HUES64 (cell line): Measurements from ENCODE around the gene MIB2.

Experiments used
- H3K27ac ChIP-seq: 2 replicates; pipeline ENCODE4 v1.7.0; 2013; ENCODE audit warnings: low read depth, low read length, inconsistent platforms
- H3K27me3 ChIP-seq: 2 replicates; pipeline ENCODE4 v1.6.1; 2013; ENCODE audit warnings: mild to moderate bottlenecking, low read length; ENCODE audit not compliant: insufficient read depth
- H3K36me3 ChIP-seq: 2 replicates; pipeline ENCODE4 v1.6.1; 2013; ENCODE audit warnings: mild to moderate bottlenecking, low read length; ENCODE audit not compliant: insufficient read depth
- H3K4me1 ChIP-seq: 2 replicates; pipeline ENCODE4 v1.6.1; 2013; ENCODE audit warnings: mild to moderate bottlenecking, low read length, moderate library complexity; ENCODE audit not compliant: insufficient read depth
- H3K4me3 ChIP-seq: 2 replicates; pipeline ENCODE4 v1.5.1; 2013; ENCODE audit warnings: mild to moderate bottlenecking, low read length, moderate library complexity
- H3K9ac ChIP-seq: 2 replicates; pipeline ENCODE4 v1.6.1; 2013; ENCODE audit warnings: mild to moderate bottlenecking, low read depth, low read length
- H3K9me3 ChIP-seq: 2 replicates; pipeline ENCODE4 v1.6.1; 2013; ENCODE audit warnings: low read depth, low read length; ENCODE audit not compliant: insufficient read depth
- WGBS: fragments of 150-250, 120-280 bp; methylation state at CpG from one replicate; pipeline ENCODE4 v1.1.7; 2013; ENCODE audit warnings: missing lambda C conversion rate; 5-methylcytosine and 5-hydroxymethylcytosine counted together

Gene MIB2

DNA sequence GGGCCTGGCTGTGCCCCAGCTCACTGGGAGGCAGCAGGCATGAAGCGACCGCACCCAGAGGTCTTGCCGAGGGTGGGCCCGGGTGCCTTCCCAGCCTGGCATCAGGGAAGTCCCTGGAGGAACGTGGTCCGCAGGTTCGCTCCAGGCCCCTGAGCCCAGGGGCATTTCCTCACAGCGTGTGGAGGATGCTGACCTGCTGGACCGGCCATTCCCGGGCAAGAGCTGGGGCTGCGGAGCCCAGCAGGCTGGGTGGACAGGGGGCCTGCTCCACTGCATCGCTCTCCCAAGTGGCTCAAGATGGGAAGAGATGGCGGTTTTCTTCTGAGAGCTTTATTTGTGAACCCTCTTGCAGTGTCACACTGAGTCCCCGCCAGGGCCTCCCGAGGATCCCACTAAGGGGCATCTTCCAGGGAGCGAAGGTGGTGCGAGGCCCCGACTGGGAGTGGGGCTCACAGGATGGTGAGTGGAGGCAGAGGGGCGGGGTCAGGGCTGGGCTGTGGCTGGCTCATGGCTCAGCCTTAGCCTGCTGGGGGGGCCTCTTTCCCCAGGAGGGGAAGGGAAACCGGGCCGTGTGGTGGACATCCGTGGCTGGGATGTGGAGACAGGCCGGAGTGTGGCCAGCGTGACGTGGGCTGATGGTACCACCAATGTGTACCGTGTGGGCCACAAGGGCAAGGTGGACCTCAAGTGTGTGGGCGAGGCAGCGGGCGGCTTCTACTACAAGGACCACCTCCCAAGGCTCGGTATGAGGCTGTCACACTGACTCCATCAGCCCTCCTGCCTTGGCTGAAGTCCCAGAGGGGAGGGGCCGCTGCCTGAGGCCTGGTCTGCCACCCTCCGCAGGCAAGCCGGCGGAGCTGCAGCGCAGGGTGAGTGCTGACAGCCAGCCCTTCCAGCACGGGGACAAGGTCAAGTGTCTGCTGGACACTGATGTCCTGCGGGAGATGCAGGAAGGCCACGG is 9.4 kb downstream of the MIB2 start:
- H3K36me3 ChIP-seq: no peaks in the 10 kb centered on the region
- H3K9ac ChIP-seq: no peak overlapping the region
- no peak overlapping the region for H3K27ac ChIP-seq
- H3K4me3 ChIP-seq: no peak overlapping the region
- 91% methylated on average over 38 of the region's 38 CpGs for WGBS
- H3K27me3 ChIP-seq: no peaks in the 10 kb centered on the region
- H3K9me3 ChIP-seq: no peaks in the 10 kb centered on the region
- no peaks in the 10 kb centered on the region for H3K4me1 ChIP-seq

- no peaks in the 10 kb centered on the region for H3K4me1 ChIP-seq
- 96% methylated on average over 28 of the region's 28 CpGs for WGBS
- H3K9me3 ChIP-seq: no peaks in the 10 kb centered on the region
- H3K36me3 ChIP-seq: no peaks in the 10 kb centered on the region
- H3K27me3 ChIP-seq: peaks cover 2% of the 10 kb centered on the region; the same call in 1 of the 2 replicates
- no peak overlapping the region for H3K9ac ChIP-seq
- H3K27ac ChIP-seq: no peak overlapping the region
- no peak overlapping the region for H3K4me3 ChIP-seq
Observed at GRCh38 chr1:1625404-1625775, 10.1 kb downstream of the MIB2 start.

DNA sequence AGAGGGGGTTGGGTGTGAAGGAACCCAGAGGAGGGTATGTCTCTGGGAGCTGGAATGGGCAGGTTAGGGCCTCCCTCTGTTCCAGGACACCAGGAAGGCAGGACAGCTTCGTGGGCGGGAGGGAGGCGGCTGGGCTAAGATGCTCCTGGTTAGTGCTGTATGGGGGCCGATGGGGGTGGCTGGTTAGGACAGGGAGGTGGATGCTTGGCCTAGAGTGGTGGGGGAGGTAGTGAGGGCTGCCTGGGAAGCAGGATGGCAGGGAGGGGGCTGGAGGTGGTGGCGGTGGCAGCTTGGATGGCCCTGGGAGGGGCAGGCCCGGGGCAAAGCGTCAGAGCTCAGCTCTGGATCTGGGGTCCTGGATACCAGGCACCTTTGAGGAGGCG is 10.5 kb downstream of the MIB2 start:
- no peaks in the 10 kb centered on the region for H3K9me3 ChIP-seq
- H3K27ac ChIP-seq: no peak overlapping the region
- no peak overlapping the region for H3K4me3 ChIP-seq
- H3K9ac ChIP-seq: no peak overlapping the region
- 94% methylated on average over 8 of the region's 8 CpGs for WGBS
- no peaks in the 10 kb centered on the region for H3K4me1 ChIP-seq
- H3K36me3 ChIP-seq: no peaks in the 10 kb centered on the region
- H3K27me3 ChIP-seq: peaks cover 6% of the 10 kb centered on the region

GRCh38 chr1:1626207-1627141 is 11.2 kb downstream of the MIB2 start:
- H3K36me3 ChIP-seq: no peaks in the 10 kb centered on the region
- 96% methylated on average over 48 of the region's 48 CpGs for WGBS
- no peak overlapping the region for H3K9ac ChIP-seq
- no peaks in the 10 kb centered on the region for H3K9me3 ChIP-seq
- no peak overlapping the region for H3K27ac ChIP-seq
- no peaks in the 10 kb centered on the region for H3K4me1 ChIP-seq
- H3K4me3 ChIP-seq: no peak overlapping the region
- peaks cover 13% of the 10 kb centered on the region for H3K27me3 ChIP-seq

DNA sequence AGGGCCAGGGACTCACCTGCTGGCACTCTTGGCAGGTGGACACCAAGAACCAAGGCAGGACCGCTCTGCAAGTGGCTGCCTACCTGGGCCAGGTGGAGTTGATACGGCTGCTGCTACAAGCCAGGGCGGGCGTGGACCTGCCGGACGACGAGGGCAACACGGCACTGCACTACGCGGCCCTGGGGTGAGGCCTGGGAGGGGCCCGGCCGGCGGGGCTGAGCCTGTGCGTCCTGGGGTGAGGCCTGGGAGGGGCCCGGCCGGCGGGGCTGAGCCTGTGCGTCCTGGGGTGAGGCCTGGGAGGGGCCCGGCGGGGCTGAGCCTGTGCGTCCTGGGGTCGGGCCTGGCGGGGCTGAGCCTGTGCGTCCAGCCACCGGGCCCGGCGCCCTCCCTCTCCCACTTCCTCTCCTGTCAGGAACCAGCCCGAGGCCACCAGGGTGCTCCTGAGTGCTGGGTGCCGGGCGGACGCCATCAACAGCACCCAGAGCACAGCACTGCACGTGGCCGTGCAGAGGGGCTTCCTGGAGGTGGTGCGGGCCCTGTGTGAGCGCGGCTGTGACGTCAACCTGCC is 12.0 kb downstream of the MIB2 start:
- H3K9me3 ChIP-seq: no peaks in the 10 kb centered on the region
- peaks cover 22% of the 10 kb centered on the region for H3K27me3 ChIP-seq
- no peak overlapping the region for H3K4me3 ChIP-seq
- no peaks in the 10 kb centered on the region for H3K36me3 ChIP-seq
- WGBS: 85% methylated on average over 37 of the region's 37 CpGs
- H3K4me1 ChIP-seq: no peaks in the 10 kb centered on the region
- H3K27ac ChIP-seq: no peak overlapping the region
- no peak overlapping the region for H3K9ac ChIP-seq

GRCh38 chr1:1627829-1628753 is 12.8 kb downstream of the MIB2 start:
- WGBS: 94% methylated on average over 53 of the region's 53 CpGs
- Histone ChIP-seq H3K27ac (no peak overlapping the region), H3K4me1 (no peaks in the 10 kb centered on the region), H3K9me3 (no peaks in the 10 kb centered on the region), H3K36me3 (no peaks in the 10 kb centered on the region), H3K9ac (no peak overlapping the region), H3K27me3 (peaks cover 22% of the 10 kb centered on the region), H3K4me3 (no peak overlapping the region)

DNA sequence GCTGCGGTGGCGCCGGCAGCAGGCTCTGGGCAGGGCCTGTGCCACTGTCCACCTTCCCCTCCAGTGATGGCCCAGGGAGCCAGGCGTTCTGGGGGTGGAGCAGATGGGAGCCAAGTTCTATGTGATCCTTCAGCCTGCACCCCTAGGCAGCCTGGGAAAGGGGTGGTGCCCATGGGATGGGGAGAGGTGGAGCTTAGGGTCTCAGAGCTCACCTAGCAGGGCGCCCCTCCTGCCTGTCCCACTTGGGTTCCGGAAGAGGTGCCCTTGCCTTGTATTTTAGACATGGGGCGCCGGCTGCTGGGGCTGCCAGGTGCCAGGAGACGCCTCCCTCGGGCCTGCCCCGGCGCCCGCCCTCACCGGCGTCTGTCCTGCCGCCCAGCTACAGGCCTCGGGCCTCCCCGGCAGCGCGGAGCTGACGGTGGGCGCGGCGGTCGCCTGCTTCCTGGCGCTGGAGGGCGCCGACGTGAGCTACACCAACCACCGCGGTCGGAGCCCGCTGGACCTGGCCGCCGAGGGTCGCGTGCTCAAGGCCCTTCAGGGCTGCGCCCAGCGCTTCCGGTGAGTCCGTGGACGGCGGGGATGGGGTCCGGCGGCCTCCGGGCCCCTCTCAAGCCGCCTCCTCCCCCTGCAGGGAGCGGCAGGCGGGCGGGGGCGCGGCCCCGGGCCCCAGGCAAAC is 13.6 kb downstream of the MIB2 start:
- H3K9me3 ChIP-seq: no peaks in the 10 kb centered on the region
- H3K4me3 ChIP-seq: peak overlapping the region; percentile 21; the same call in 1 of the 2 replicates
- H3K9ac ChIP-seq: no peak overlapping the region
- no peak overlapping the region for H3K27ac ChIP-seq
- no peaks in the 10 kb centered on the region for H3K4me1 ChIP-seq
- peaks cover 22% of the 10 kb centered on the region for H3K27me3 ChIP-seq
- no peaks in the 10 kb centered on the region for H3K36me3 ChIP-seq
- 93% methylated on average over 53 of the region's 53 CpGs for WGBS

DNA sequence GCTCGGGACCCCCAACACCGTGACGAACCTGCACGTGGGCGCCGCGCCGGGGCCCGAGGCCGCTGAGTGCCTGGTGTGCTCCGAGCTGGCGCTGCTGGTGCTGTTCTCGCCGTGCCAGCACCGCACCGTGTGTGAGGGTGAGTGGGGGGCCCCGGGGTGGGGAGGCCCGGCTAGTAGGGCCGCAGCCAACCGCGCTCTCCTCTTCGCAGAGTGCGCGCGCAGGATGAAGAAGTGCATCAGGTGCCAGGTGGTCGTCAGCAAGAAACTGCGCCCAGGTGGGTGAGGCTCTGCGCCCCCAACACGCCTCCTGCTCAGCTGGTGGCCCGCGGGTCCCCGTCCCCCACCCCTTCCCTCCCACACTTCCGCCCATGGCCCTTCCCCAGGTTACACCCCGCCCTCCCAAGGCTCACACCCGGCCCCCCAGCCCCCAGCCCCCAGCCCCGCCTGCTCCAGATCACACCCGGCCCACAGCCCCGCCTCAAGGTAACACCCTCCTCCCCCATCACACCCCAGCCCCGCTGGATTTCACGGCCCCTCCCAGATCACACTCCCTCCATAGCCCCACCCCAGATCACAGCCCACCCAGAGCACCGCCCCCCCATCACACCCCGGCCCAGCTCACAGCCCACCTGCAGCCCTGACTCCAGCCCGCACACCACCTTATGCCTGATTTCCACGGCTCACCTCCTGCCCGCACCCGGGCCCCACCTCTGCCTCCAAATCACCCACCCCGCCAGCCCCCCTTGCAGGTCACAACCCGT is 14.3 kb downstream of the MIB2 start:
- Histone ChIP-seq H3K9ac (no peak overlapping the region), H3K27me3 (peaks cover 22% of the 10 kb centered on the region), H3K27ac (no peak overlapping the region), H3K4me1 (no peaks in the 10 kb centered on the region), H3K36me3 (no peaks in the 10 kb centered on the region), H3K9me3 (no peaks in the 10 kb centered on the region), H3K4me3 (no peak overlapping the region)
- 84% methylated on average over 45 of the region's 48 CpGs for WGBS

- peaks cover 22% of the 10 kb centered on the region for H3K27me3 ChIP-seq
- H3K36me3 ChIP-seq: no peaks in the 10 kb centered on the region
- 0 out of 2 replicates have a peak overlapping the region, but pooled peaks have one; percentile 12 for H3K4me3 ChIP-seq
- H3K27ac ChIP-seq: no peak overlapping the region
- H3K4me1 ChIP-seq: no peaks in the 10 kb centered on the region
- no peaks in the 10 kb centered on the region for H3K9me3 ChIP-seq
- 20% methylated on average over 76 of the region's 81 CpGs for WGBS
- no peak overlapping the region for H3K9ac ChIP-seq
Observed at GRCh38 chr1:1630191-1630964, 15.1 kb downstream of the MIB2 start.
